ENCODE measurements around the gene ADRA2C. TPM values are rescaled to one million over a fixed set of nuclear protein-coding genes. Genes with fewer than 3 reads are reported as not detected.

Gene ADRA2C
- polyA plus RNA-seq, 1 donor from 2014 or later, result 3.0 TPM

DNA sequence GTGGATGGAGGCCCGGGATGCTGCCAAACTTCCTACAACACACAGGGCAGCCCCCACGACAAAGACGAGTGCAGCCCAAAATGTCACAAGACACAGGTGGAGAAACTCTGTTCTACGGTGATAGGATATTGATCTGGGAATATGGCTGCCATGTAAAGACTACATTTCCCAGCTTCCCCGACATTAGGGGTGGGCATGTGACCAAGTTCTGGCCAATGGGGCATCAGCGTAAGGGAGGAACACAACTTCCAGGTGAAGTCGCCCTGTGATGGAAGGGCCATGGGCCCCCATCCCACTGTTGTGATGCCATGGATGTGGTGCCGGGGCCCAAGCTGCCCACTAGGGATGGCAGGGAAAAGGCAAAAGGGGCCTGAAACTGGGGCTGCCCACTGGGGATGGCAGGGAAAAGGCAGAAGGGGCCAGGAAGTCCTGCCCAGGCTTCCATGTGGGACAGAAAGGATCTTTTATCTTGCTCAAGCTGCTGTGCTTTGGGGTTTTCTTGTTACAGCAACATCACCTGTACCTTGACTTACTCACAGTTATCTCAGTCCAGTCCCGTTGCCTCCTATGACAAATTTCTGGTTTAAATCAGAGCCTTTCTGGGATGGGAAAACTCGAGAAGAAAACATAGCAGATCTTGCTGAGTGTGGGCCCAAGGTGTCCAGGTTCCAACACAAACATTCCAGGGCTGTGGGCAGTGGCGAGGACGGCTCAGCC is 9.7 kb upstream of the ADRA2C start:
- Histone ChIP-seq H3K9me2 (ENCODE audit: insufficient read depth, low read length) (no peaks in the 10 kb centered on the region), H3K79me2 (replicated peaks; ENCODE audit: insufficient read depth, low read length) (no peaks in the 10 kb centered on the region), H3K4me3 (ENCODE audit: low read length) (no peak overlapping the region), H3K36me3 (ENCODE audit: insufficient read depth, low read length) (no peaks in the 10 kb centered on the region), H3K9ac (ENCODE audit: low read length) (no peak overlapping the region), H3K4me2 (ENCODE audit: low read length) (no peak overlapping the region), H3K27ac (ENCODE audit: low read length) (no peak overlapping the region), H4K20me1 (ENCODE audit: insufficient read depth) (no peaks in the 10 kb centered on the region), H3F3A (ENCODE audit: insufficient read depth, low read length, poor library complexity, severe bottlenecking) (no peaks in the 10 kb centered on the region), H2AFZ (ENCODE audit: low read depth, low read length) (no peak overlapping the region), H3K27me3 (ENCODE audit: insufficient read depth, low read depth, low read length) (no peaks in the 10 kb centered on the region), H3K9me3 (ENCODE audit: low read length) (no peaks in the 10 kb centered on the region)
- no peak for TF ChIP-seq RAD21 (conservative IDR thresholded peaks at IDR 0.05)
- no peak for TF ChIP-seq EP300 (conservative IDR thresholded peaks at IDR 0.05; ENCODE audit: poor library complexity, severe bottlenecking)
- TF ChIP-seq, protein P1, sequence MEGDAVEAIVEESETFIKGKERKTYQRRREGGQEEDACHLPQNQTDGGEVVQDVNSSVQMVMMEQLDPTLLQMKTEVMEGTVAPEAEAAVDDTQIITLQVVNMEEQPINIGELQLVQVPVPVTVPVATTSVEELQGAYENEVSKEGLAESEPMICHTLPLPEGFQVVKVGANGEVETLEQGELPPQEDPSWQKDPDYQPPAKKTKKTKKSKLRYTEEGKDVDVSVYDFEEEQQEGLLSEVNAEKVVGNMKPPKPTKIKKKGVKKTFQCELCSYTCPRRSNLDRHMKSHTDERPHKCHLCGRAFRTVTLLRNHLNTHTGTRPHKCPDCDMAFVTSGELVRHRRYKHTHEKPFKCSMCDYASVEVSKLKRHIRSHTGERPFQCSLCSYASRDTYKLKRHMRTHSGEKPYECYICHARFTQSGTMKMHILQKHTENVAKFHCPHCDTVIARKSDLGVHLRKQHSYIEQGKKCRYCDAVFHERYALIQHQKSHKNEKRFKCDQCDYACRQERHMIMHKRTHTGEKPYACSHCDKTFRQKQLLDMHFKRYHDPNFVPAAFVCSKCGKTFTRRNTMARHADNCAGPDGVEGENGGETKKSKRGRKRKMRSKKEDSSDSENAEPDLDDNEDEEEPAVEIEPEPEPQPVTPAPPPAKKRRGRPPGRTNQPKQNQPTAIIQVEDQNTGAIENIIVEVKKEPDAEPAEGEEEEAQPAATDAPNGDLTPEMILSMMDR (IDR thresholded peaks at IDR 0.05; ENCODE audit: poor library complexity, severe bottlenecking), result no peak
- no peak for TF ChIP-seq MXI1 (conservative IDR thresholded peaks at IDR 0.05; ENCODE audit: poor library complexity, severe bottlenecking)
- no peak for TF ChIP-seq EZH2 (IDR thresholded peaks at IDR 0.05; ENCODE audit: borderline replicate concordance, insufficient read depth, low read length, poor library complexity, severe bottlenecking)
- TF ChIP-seq POLR2AphosphoS5 (IDR thresholded peaks at IDR 0.05), result no peak
- no peak for TF ChIP-seq TAF1 (IDR thresholded peaks at IDR 0.05; ENCODE audit: low read depth)
- TF ChIP-seq SMC3 (conservative IDR thresholded peaks at IDR 0.05; ENCODE audit: poor library complexity), result no peak
- TF ChIP-seq, protein P2, sequence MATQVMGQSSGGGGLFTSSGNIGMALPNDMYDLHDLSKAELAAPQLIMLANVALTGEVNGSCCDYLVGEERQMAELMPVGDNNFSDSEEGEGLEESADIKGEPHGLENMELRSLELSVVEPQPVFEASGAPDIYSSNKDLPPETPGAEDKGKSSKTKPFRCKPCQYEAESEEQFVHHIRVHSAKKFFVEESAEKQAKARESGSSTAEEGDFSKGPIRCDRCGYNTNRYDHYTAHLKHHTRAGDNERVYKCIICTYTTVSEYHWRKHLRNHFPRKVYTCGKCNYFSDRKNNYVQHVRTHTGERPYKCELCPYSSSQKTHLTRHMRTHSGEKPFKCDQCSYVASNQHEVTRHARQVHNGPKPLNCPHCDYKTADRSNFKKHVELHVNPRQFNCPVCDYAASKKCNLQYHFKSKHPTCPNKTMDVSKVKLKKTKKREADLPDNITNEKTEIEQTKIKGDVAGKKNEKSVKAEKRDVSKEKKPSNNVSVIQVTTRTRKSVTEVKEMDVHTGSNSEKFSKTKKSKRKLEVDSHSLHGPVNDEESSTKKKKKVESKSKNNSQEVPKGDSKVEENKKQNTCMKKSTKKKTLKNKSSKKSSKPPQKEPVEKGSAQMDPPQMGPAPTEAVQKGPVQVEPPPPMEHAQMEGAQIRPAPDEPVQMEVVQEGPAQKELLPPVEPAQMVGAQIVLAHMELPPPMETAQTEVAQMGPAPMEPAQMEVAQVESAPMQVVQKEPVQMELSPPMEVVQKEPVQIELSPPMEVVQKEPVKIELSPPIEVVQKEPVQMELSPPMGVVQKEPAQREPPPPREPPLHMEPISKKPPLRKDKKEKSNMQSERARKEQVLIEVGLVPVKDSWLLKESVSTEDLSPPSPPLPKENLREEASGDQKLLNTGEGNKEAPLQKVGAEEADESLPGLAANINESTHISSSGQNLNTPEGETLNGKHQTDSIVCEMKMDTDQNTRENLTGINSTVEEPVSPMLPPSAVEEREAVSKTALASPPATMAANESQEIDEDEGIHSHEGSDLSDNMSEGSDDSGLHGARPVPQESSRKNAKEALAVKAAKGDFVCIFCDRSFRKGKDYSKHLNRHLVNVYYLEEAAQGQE (IDR thresholded peaks at IDR 0.05; ENCODE audit: borderline replicate concordance), result no peak

DNA sequence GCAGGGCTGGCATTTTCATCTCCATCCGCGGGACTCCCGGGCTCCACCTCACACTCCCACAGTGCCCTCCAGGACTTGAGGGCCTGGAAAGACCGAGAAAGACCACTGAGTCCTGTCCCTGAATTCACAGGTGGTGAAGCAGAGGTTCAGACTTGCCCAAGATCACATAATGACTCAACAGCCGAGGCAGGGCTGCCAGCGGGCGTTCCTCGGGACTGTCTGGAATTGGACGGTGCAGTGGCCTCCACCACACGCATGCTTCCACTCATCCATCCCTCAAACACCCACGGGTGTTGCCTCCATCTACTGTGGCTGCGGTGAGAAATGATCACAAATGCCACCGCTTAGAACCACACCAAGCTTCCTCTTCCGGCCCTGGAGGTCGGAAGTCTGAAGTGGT is 6.9 kb upstream of the ADRA2C start:
- H3K9me3 ChIP-seq (ENCODE audit: low read length), result no peaks in the 10 kb centered on the region
- H3K4me2 ChIP-seq (ENCODE audit: low read length), result no peak overlapping the region
- H3K27me3 ChIP-seq (ENCODE audit: insufficient read depth, low read depth, low read length), result no peaks in the 10 kb centered on the region
- no peak overlapping the region for H3K4me3 ChIP-seq (ENCODE audit: low read length)
- no peak overlapping the region for H2AFZ ChIP-seq (ENCODE audit: low read depth, low read length)
- H3K9me2 ChIP-seq (ENCODE audit: insufficient read depth, low read length), result no peaks in the 10 kb centered on the region
- no peak overlapping the region for H3K9ac ChIP-seq (ENCODE audit: low read length)
- no peaks in the 10 kb centered on the region for H3K79me2 ChIP-seq (replicated peaks; ENCODE audit: insufficient read depth, low read length)
- no peaks in the 10 kb centered on the region for H4K20me1 ChIP-seq (ENCODE audit: insufficient read depth)
- no peak for TF ChIP-seq SMC3 (conservative IDR thresholded peaks at IDR 0.05; ENCODE audit: poor library complexity)
- TF ChIP-seq EP300 (conservative IDR thresholded peaks at IDR 0.05; ENCODE audit: poor library complexity, severe bottlenecking), result no peak
- TF ChIP-seq, protein P2 (IDR thresholded peaks at IDR 0.05; ENCODE audit: borderline replicate concordance), result no peak
- no peak for TF ChIP-seq MXI1 (conservative IDR thresholded peaks at IDR 0.05; ENCODE audit: poor library complexity, severe bottlenecking)
- no peak for TF ChIP-seq POLR2AphosphoS5 (IDR thresholded peaks at IDR 0.05)
- TF ChIP-seq TAF1 (IDR thresholded peaks at IDR 0.05; ENCODE audit: low read depth), result no peak
- no peak for TF ChIP-seq EZH2 (IDR thresholded peaks at IDR 0.05; ENCODE audit: borderline replicate concordance, insufficient read depth, low read length, poor library complexity, severe bottlenecking)
- TF ChIP-seq RAD21 (conservative IDR thresholded peaks at IDR 0.05), result no peak
- TF ChIP-seq, protein P1 (IDR thresholded peaks at IDR 0.05; ENCODE audit: poor library complexity, severe bottlenecking), result no peak
- H3F3A ChIP-seq (ENCODE audit: insufficient read depth, low read length, poor library complexity, severe bottlenecking), result no peaks in the 10 kb centered on the region
- no peak overlapping the region for H3K27ac ChIP-seq (ENCODE audit: low read length)
- no peaks in the 10 kb centered on the region for H3K36me3 ChIP-seq (ENCODE audit: insufficient read depth, low read length)

Measured in neural cell (in vitro differentiated cells).